GM19035 (cell line): ENCODE results near the gene COL5A1.
"Not testable (repeated sequence)": the region's sequence is repeated elsewhere in the genome, so short reads cannot be mapped to it uniquely, and the experiment has no call there.

ENCODE experiments used
- ATAC-seq: cut with Tn5 transposase; IDR thresholded peaks from one replicate; pipeline ENCODE4 v1.9.1; 2021; ENCODE audit not compliant: unreplicated experiment

Gene COL5A1

GRCh38 chr9:134847752-134848432 is 206.3 kb downstream of the COL5A1 start:
- no peak for ATAC-seq

GRCh38 chr9:134848504-134848903 is 206.9 kb downstream of the COL5A1 start:
- no peak for ATAC-seq

GRCh38 chr9:134850611-134851010 is 209.0 kb downstream of the COL5A1 start:
- no peak for ATAC-seq

GRCh38 chr9:134851020-134851419 is 209.4 kb downstream of the COL5A1 start:
- no peak for ATAC-seq

- no peak for ATAC-seq
Measured at GRCh38 chr9:134852906-134853654, 211.5 kb downstream of the COL5A1 start.

- no peak for ATAC-seq
Measured at GRCh38 chr9:134853893-134854292, 212.3 kb downstream of the COL5A1 start.

GRCh38 chr9:134854541-134854981 is 213.0 kb downstream of the COL5A1 start:
- ATAC-seq = no peak

- ATAC-seq = no peak
Measured at GRCh38 chr9:134855231-134855899, 213.8 kb downstream of the COL5A1 start.

GRCh38 chr9:134855900-134856377 is 214.3 kb downstream of the COL5A1 start:
- ATAC-seq = no peak

GRCh38 chr9:134857451-134857850 is 215.8 kb downstream of the COL5A1 start:
- not testable (repeated sequence) for ATAC-seq

- ATAC-seq = peak; percentile 85
Measured at GRCh38 chr9:134858051-134858841, 216.6 kb downstream of the COL5A1 start.

- ATAC-seq = no peak
Measured at GRCh38 chr9:134860510-134860909, 218.9 kb downstream of the COL5A1 start.

- ATAC-seq = no peak
Measured at GRCh38 chr9:134861595-134862334, 220.2 kb downstream of the COL5A1 start.

- no peak for ATAC-seq
Measured at GRCh38 chr9:134863306-134863902, 221.8 kb downstream of the COL5A1 start.

GRCh38 chr9:134863941-134864820 is 222.6 kb downstream of the COL5A1 start:
- no peak for ATAC-seq

GRCh38 chr9:134864821-134865190 is 223.2 kb downstream of the COL5A1 start:
- no peak for ATAC-seq

- no peak for ATAC-seq
Measured at GRCh38 chr9:134867917-134868750, 226.5 kb downstream of the COL5A1 start.
